Prostate gland (tissue), 2 donors: Measurements from ENCODE around the gene EBLN1. TPM values are rescaled to one million over a fixed set of nuclear protein-coding genes. Genes with fewer than 3 reads are reported as not detected.
"Not testable (repeated sequence)": the region's sequence is repeated elsewhere in the genome, so short reads cannot be mapped to it uniquely, and the experiment has no call there.

Experiments
- DNase-seq: peaks from one replicate; pipeline ENCODE4 v3.0.0-alpha.2; 2019; ENCODE audit warnings: low spot score
- H3K27ac ChIP-seq, 2 donors: fragments of 200-600 bp; sonication (generic); 2 replicates each; pipeline ENCODE4 v1.5.1; 2017 to 2019
- H3K27me3 ChIP-seq: fragments of 200-600 bp; sonication (generic); replicated peaks from 2 replicates; pipeline ENCODE4 v1.5.1; 2019; ENCODE audit not compliant: insufficient read depth
- H3K36me3 ChIP-seq, 2 donors: fragments of 200-600 bp; sonication (generic); 1 replicate in 1 of 2; 2 replicates in 1 of 2; pipeline versions ENCODE4 v1.5.1 to v1.8.1; 2017 to 2019
- H3K4me1 ChIP-seq: fragments of 200-600 bp; sonication (generic); replicated peaks from 2 replicates; pipeline ENCODE4 v1.5.1; 2019
- H3K4me3 ChIP-seq, 2 donors: fragments of 200-600 bp; sonication (generic); 2 replicates each; pipeline ENCODE4 v1.5.1; 2017 to 2019
- H3K9me3 ChIP-seq: fragments of 200-600 bp; sonication (generic); 2 replicates; pipeline ENCODE4 v1.5.1; 2017
- POLR2A ChIP-seq: fragments of 450-650 bp; IDR thresholded peaks from one replicate; pipeline ENCODE4 v1.6.1; 2016; ENCODE audit warnings: antibody characterized with exemption, mild to moderate bottlenecking
- POLR2AphosphoS5 ChIP-seq: sonication (generic); formaldehyde crosslinking; IDR thresholded peaks from one replicate; pipeline ENCODE4 v1.6.1; 2017; ENCODE audit warnings: antibody characterized with exemption
- WGBS: methylation state at CpG from one replicate; pipeline ENCODE4 v1.1.5; 2018; 5-methylcytosine and 5-hydroxymethylcytosine counted together
- intact Hi-C: fragments of 100-400 bp; cut with DNase I; formaldehyde crosslinking; loops from one replicate; pipeline ENCODE4 v1.14.2; 2022
- total RNA-seq, 2 donors: library from RNA; depleted of rRNA; stranded (reverse); fragments of >200 nt; gene quantifications; one replicate each; pipeline ENCODE4 v1.1.0, GENCODE V29; 2016
- TF ChIP-seq, protein P1 (sequence below), 4 experiments: fragments of 200-600 bp in 2 of 4; fragments of 450-650 bp in 2 of 4; sonication (generic) in 2 of 4; IDR thresholded peaks; 1 replicate in 3 of 4; 2 replicates in 1 of 4; pipeline ENCODE4 v1.5.1; 2016 to 2019; ENCODE audit warnings: antibody characterized with exemption in 4 of 4, mild to moderate bottlenecking in 2 of 4, moderate library complexity in 2 of 4

Gene EBLN1
- total RNA-seq, 2 donors from 2014 or later, result 1.8 TPM; not detected in 1

DNA sequence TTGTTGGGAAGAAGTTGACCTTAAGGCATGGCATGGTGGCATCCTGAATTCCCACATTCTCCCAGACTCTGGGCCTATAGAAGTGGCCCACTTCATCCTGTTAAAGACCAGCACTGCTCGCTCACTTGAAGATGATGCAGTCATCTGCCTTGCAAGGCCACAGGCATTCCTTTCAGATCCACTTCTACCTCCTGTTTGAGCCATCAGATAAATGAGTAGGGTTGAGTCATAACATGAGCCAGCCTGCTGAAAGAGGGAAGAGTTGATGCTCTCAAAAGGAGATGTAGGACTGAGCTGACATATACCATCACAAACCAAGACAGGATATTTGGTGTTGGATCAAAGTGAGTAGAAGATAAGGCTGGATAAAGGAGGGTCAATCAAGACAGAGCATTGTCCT, 1.5 kb upstream of the EBLN1 start:
- WGBS, result 100% methylated on average over 1 of the region's 1 CpG
- Histone ChIP-seq H3K4me3 (no peak overlapping the region), H3K27ac (no peak overlapping the region), H3K27me3 (no peaks in the 10 kb centered on the region), H3K9me3 (no peaks in the 10 kb centered on the region), H3K36me3 (no peaks in the 10 kb centered on the region), H3K4me1 (no peaks in the 10 kb centered on the region)
- intact Hi-C loops, result no loop called here
- no peak for DNase-seq
- TF ChIP-seq POLR2A (no peak), POLR2AphosphoS5 (no peak)
- TF ChIP-seq, protein P1, sequence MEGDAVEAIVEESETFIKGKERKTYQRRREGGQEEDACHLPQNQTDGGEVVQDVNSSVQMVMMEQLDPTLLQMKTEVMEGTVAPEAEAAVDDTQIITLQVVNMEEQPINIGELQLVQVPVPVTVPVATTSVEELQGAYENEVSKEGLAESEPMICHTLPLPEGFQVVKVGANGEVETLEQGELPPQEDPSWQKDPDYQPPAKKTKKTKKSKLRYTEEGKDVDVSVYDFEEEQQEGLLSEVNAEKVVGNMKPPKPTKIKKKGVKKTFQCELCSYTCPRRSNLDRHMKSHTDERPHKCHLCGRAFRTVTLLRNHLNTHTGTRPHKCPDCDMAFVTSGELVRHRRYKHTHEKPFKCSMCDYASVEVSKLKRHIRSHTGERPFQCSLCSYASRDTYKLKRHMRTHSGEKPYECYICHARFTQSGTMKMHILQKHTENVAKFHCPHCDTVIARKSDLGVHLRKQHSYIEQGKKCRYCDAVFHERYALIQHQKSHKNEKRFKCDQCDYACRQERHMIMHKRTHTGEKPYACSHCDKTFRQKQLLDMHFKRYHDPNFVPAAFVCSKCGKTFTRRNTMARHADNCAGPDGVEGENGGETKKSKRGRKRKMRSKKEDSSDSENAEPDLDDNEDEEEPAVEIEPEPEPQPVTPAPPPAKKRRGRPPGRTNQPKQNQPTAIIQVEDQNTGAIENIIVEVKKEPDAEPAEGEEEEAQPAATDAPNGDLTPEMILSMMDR (IDR thresholded peaks at IDR 0.05), result no peak

DNA sequence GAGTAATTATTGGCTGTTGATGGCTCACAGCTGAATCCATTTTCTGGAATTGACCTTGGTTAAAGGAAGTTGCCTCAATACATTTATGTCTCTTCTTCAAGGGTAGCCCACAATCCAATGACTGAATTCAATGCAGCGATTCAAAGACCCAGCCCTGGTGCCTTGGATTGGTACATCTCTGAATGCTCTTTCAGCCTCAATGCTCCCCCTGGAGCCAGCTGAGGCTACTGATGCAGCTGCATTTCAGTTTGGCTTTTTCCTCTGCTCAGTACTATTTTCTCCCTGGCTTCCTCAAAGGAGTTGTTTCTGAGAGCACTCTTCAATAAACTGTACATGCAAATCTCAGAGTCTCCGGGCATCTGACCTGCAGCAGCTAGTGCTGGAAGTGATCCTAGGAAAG, 633 bp upstream of the EBLN1 start:
- Histone ChIP-seq H3K27ac (no peak overlapping the region), H3K9me3 (no peaks in the 10 kb centered on the region), H3K4me3 (no peak overlapping the region), H3K27me3 (no peaks in the 10 kb centered on the region), H3K36me3 (no peaks in the 10 kb centered on the region), H3K4me1 (no peaks in the 10 kb centered on the region)
- intact Hi-C loops, result no loop called here
- WGBS, result 85% methylated on average over 2 of the region's 2 CpGs
- TF ChIP-seq POLR2AphosphoS5 (no peak), POLR2A (no peak)
- TF ChIP-seq, protein P1 (IDR thresholded peaks at IDR 0.05), result no peak
- no peak for DNase-seq

DNA sequence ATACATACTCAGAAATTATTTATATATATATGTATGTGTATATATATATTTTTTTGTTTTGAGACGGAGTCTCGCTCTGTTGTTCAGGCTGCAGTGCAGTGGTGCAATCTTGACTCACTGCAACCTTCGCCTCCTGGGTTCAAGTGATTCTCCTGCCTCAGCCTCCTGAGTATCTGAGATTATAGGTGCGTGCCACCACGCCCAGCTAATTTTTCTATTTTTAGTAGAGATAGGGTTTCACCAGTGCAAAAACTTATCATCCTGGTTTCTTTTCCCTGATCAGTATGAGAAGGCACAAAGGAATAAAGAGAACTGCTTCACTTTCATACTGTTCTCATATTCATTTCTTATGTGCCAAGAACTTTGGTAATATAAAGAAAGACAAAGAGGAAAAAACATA, 731 bp downstream of the EBLN1 start:
- DNase-seq, H3K9me3 ChIP-seq, H3K4me3 ChIP-seq, H3K36me3 ChIP-seq, H3K4me1 ChIP-seq, H3K27me3 ChIP-seq, H3K27ac ChIP-seq, intact Hi-C loops: not testable (repeated sequence)
- 94% methylated on average over 5 of the region's 5 CpGs for WGBS

DNA sequence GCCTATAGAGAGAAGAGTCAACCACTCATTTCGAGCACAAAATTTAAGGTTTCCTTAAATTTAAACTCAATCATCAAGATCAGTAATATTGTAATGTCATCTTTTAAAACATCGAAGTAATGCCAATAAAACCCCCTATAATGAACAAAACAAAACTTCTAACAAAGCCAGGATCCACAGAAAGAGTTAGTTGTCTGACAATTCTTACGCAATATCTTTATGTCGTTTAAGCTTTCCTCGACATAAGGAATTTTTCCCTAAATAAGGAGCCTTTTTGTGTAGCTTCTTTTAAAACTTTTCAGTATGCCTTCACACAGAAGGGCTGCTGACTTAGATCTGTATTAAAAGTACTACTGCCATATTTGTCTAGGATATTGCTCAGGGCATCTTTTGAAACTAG, 7.5 kb downstream of the EBLN1 start:
- no peaks in the 10 kb centered on the region for H3K4me1 ChIP-seq
- no peak for TF ChIP-seq POLR2A
- no peak for TF ChIP-seq POLR2AphosphoS5
- no peak for DNase-seq
- no peak overlapping the region for H3K27ac ChIP-seq
- no peak overlapping the region for H3K4me3 ChIP-seq
- H3K27me3 ChIP-seq, result no peaks in the 10 kb centered on the region
- intact Hi-C loops, result no loop called here
- H3K9me3 ChIP-seq, result no peaks in the 10 kb centered on the region
- no peaks in the 10 kb centered on the region for H3K36me3 ChIP-seq
- WGBS, result 65% methylated on average over 5 of the region's 5 CpGs

DNA sequence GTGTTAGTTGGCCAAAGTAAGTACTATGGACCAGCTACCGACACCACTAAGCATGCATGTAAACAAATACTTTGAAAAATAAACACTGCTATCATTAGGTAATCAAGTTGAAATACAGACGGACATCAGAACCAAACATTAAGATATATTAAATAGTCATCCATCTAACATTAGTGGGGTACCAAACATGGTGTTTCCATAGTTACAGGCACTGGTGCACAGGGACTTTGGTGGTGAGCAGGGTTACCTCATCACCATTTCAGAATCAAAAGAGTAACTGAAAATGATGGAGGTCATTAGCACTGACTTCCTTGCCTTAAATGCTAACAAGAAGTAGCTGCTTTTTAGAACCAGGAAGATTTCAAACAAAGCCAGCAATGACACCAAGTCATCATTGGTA, 23.9 kb downstream of the EBLN1 start:
- H3K4me3 ChIP-seq, result no peak overlapping the region

DNA sequence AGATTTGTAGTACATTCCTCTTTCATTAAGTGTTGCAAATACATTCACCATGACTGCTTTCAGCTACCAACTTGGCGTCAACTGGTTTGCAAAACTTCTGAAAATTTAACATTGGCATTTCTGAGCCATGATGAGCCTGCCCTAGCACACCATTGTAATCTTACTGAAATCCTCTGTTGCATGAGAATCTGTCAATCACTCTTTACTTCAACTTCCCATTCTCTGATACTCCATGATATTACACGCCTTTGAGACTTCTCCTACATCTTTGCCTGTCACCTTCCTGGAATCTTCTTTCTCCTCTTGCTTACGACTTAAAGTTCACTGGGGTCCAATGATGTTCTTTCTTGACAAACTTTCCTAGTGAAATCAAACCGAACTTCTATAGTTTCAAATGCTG, 32.2 kb downstream of the EBLN1 start:
- H3K27ac ChIP-seq, result no peak overlapping the region
- no peak overlapping the region for H3K4me3 ChIP-seq
- no peaks in the 10 kb centered on the region for H3K4me1 ChIP-seq
- 93% methylated on average over 4 of the region's 4 CpGs for WGBS
- intact Hi-C loops, result no loop called here
- H3K27me3 ChIP-seq, result no peaks in the 10 kb centered on the region
- TF ChIP-seq POLR2A (no peak), POLR2AphosphoS5 (no peak)
- TF ChIP-seq, protein P1 (IDR thresholded peaks at IDR 0.05), result no peak
- DNase-seq, result no peak
- H3K36me3 ChIP-seq, result no peaks in the 10 kb centered on the region
- H3K9me3 ChIP-seq, result no peaks in the 10 kb centered on the region

More for the DNA sequence above, 23.9 kb downstream of the EBLN1 start:
- H3K27ac ChIP-seq, result no peak overlapping the region
- no peak for TF ChIP-seq POLR2AphosphoS5
- TF ChIP-seq, protein P1 (IDR thresholded peaks at IDR 0.05), result no peak
- no peak for TF ChIP-seq POLR2A
- H3K27me3 ChIP-seq, result no peaks in the 10 kb centered on the region
- intact Hi-C loops, result no loop called here
- no peak for DNase-seq
- H3K4me1 ChIP-seq, result no peaks in the 10 kb centered on the region
- no peaks in the 10 kb centered on the region for H3K9me3 ChIP-seq
- 33% methylated on average over 2 of the region's 2 CpGs for WGBS
- no peaks in the 10 kb centered on the region for H3K36me3 ChIP-seq
